Vagina (tissue), 2 donors: Measurements from ENCODE around the gene TSPEAR. TPM values are rescaled to one million over a fixed set of nuclear protein-coding genes. Genes with fewer than 3 reads are reported as not detected.

Experiments used
- DNase-seq, 2 donors: peaks; one replicate each; pipeline ENCODE4 v3.0.0-alpha.2; 2017; ENCODE audit errors: extremely low spot score in 2 of 2
- H3K27ac ChIP-seq: fragments of 200-600 bp; sonication (generic); one replicate; pipeline ENCODE4 v1.5.1; 2019
- H3K27me3 ChIP-seq: fragments of 200-600 bp; sonication (generic); one replicate; pipeline ENCODE4 v1.5.1; 2019
- H3K36me3 ChIP-seq, 2 donors: fragments of 200-600 bp; sonication (generic); one replicate each; pipeline ENCODE4 v1.5.1; 2017 to 2019
- H3K4me1 ChIP-seq: fragments of 200-600 bp; sonication (generic); one replicate; pipeline ENCODE4 v1.5.1; 2019
- H3K4me3 ChIP-seq, 2 donors: fragments of 200-600 bp; sonication (generic); 1 replicate in 1 of 2; 2 replicates in 1 of 2; pipeline ENCODE4 v1.5.1; 2016 to 2019
- H3K9me3 ChIP-seq: fragments of 200-600 bp; sonication (generic); one replicate; pipeline ENCODE4 v1.5.1; 2019
- CTCF ChIP-seq, 3 experiments: fragments of 450-650 bp in 2 of 3; fragments of 200-600 bp in 1 of 3; sonication (generic) in 1 of 3; IDR thresholded peaks; one replicate each; pipeline ENCODE4 v1.5.1; 2017 to 2019; ENCODE audit warnings: antibody characterized with exemption in 3 of 3, mild to moderate bottlenecking in 2 of 3, moderate library complexity in 2 of 3
- POLR2A ChIP-seq, 2 donors: fragments of 450-650 bp; IDR thresholded peaks; one replicate each; pipeline ENCODE4 v1.6.1; 2017; ENCODE audit warnings: antibody characterized with exemption in 2 of 2, mild to moderate bottlenecking in 2 of 2, moderate library complexity in 2 of 2
- POLR2AphosphoS5 ChIP-seq, 2 donors: sonication (generic); formaldehyde crosslinking; IDR thresholded peaks; one replicate each; pipeline ENCODE4 v1.9.0; 2017; ENCODE audit warnings: antibody characterized with exemption in 2 of 2, mild to moderate bottlenecking in 2 of 2, low read depth in 1 of 2; ENCODE audit not compliant: insufficient read depth in 1 of 2
- intact Hi-C: fragments of 100-400 bp; cut with DNase I; formaldehyde crosslinking; loops from one replicate; pipeline ENCODE4 v1.15.1; 2023
- total RNA-seq: library from RNA; depleted of rRNA; stranded (reverse); fragments of >200 nt; gene quantifications from one replicate; pipeline ENCODE4 v1.2.3, GENCODE V29; 2016

Gene TSPEAR
- total RNA-seq, 1 donor from 2014 or later: not detected

DNA sequence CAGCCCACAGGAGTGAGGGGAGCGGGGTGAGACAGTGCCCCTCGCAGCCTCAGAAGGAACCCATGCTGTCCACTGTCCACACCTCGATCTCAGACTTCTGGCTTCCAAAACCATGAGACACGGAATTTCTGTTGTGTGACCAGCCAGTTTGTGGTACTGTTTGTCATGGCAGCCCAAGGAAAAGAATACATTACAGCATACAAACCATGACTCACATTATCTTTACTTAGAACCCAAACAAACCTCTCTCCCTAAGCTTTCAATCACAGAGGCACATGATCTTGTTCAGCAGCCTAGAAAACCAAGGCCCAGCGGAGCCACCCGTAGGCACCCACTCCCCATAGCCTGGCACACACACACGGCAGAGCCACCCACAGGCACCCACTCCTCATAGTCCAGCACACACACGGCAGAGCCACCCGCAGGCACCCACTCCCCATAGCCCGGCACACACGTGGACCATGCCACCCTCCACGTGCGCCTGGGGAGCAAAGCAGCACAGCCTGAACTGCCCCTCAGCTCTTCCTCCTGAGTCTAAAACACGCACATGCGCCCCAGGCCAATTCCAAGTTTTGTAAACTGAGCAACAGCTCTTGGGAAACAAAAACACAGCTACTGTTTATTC is 138.3 kb downstream of the TSPEAR start:
- Histone ChIP-seq H3K9me3 (no peaks in the 10 kb centered on the region), H3K27ac (no peak overlapping the region), H3K4me1 (peaks cover 5% of the 10 kb centered on the region), H3K4me3 (no peak overlapping the region), H3K27me3 (no peaks in the 10 kb centered on the region), H3K36me3 (no peaks in the 10 kb centered on the region)
- intact Hi-C loops: no loop called here
- DNase-seq: peak; percentile 47 to 70
- TF ChIP-seq CTCF (IDR thresholded peaks at IDR 0.05) (no peak), POLR2AphosphoS5 (IDR thresholded peaks at IDR 0.05; ENCODE audit: insufficient read depth in 1 of 2, low read depth in 1 of 2) (no peak), POLR2A (IDR thresholded peaks at IDR 0.05) (no peak)

GRCh38 chr21:44571844-44572782 is 139.3 kb downstream of the TSPEAR start:
- Histone ChIP-seq H3K36me3 (no peaks in the 10 kb centered on the region), H3K4me1 (peaks cover 5% of the 10 kb centered on the region), H3K4me3 (no peak overlapping the region), H3K9me3 (no peaks in the 10 kb centered on the region), H3K27ac (no peak overlapping the region), H3K27me3 (no peaks in the 10 kb centered on the region)
- TF ChIP-seq POLR2A (IDR thresholded peaks at IDR 0.05) (no peak), POLR2AphosphoS5 (IDR thresholded peaks at IDR 0.05; ENCODE audit: insufficient read depth in 1 of 2, low read depth in 1 of 2) (no peak), CTCF (IDR thresholded peaks at IDR 0.05) (no peak)
- intact Hi-C loops: no loop called here
- peak; percentile 70 to 75 for DNase-seq

DNA sequence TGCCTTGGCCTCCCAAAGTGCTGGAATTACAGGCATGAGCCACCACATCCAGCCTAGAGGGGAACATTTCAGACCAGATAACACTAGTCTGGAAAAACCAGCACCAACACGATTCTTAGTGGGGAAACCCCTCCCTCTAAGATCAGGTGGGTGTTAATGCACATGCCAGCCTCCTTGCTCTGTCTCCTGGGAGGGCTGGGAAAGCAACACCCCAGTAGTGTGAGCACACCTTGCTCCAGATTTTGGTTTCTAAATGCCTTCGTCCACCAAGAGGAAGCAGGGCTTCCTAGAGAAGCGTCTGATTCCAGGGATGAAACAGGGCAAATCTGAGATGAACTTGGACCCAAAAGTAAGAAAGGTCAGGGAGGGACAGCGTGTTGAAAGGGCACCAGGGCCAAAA is 140.1 kb downstream of the TSPEAR start:
- Histone ChIP-seq H3K27me3 (no peaks in the 10 kb centered on the region), H3K27ac (no peak overlapping the region), H3K36me3 (no peaks in the 10 kb centered on the region), H3K4me1 (peaks cover 5% of the 10 kb centered on the region), H3K9me3 (no peaks in the 10 kb centered on the region), H3K4me3 (no peak overlapping the region)
- peak in 1 of 2 donors; percentile 37 for DNase-seq
- intact Hi-C loops: no loop called here
- TF ChIP-seq CTCF (IDR thresholded peaks at IDR 0.05) (no peak), POLR2AphosphoS5 (IDR thresholded peaks at IDR 0.05; ENCODE audit: insufficient read depth in 1 of 2, low read depth in 1 of 2) (no peak), POLR2A (IDR thresholded peaks at IDR 0.05) (no peak)

DNA sequence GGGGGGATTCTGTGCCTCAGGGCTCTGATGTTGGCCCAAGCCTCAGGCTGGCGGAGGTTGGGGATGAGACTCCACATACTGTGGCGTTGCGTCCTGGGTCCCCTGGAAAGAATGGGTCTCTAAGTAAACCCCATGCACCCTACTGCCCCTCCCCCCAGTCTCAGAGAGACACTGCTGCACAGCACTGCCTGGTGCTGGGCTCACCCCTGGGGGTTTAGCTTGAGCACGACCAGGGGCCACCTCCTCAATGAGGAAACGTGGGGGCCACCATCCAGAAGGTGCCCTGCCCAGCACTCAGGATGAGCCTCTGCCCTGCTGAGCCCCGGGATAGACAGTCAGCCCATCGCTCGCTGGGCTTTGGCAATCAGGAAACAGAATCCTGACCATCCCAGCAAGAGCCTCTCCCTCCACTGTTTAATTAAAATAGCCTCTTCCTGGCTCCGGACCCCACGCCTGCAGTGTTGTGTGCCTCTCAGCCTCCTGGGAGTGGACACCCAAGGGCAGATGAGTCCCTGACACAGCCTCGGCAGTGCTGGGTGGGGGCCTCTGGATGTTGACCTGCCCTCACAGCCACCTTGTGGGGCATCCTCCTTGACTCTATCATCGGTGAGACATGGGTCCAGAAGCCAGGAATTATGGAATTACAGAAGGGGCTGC is 141.4 kb downstream of the TSPEAR start:
- peak; percentile 54 to 90 for DNase-seq
- H3K36me3 ChIP-seq: no peaks in the 10 kb centered on the region
- H3K4me1 ChIP-seq: peaks cover 5% of the 10 kb centered on the region
- no peaks in the 10 kb centered on the region for H3K9me3 ChIP-seq
- intact Hi-C loops: no loop called here
- no peaks in the 10 kb centered on the region for H3K27me3 ChIP-seq
- TF ChIP-seq CTCF (IDR thresholded peaks at IDR 0.05): no peak
- no peak for TF ChIP-seq POLR2AphosphoS5 (IDR thresholded peaks at IDR 0.05; ENCODE audit: insufficient read depth in 1 of 2, low read depth in 1 of 2)
- TF ChIP-seq POLR2A (IDR thresholded peaks at IDR 0.05): no peak
- no peak overlapping the region for H3K27ac ChIP-seq
- H3K4me3 ChIP-seq: no peak overlapping the region
